ENCODE measurements around the gene CNOT6L.

DNA sequence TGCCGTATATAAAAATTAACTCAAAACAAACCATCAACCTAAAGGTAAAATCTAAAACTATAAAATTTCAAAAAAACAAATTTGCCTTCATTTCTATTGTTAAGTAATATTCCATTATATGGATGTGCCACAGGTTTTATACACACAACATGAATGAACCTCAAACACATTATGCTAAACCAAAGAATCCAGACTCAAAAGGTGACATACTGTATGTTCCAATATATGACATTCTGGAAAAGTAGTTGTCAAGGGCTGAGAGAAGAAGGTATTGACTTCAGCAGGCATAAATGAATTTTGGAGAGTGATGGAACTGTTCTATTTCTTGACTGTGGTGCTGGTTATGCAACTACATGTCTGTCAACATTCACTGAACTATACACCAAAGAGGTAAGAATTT lies 56.6 kb downstream of the CNOT6L start:
- TF ChIP-seq EP300 (IDR thresholded peaks at IDR 0.05): no peak
- TF ChIP-seq CTCF (IDR thresholded peaks at IDR 0.05): no peak

Data from tibial nerve (tissue), 4 donors.